Stimulated activated effector memory CD8-positive, alpha-beta T cell treated with anti-CD3 and anti-CD28 coated beads, Interleukin-12 subunit alpha, Interleukin-12 subunit beta, amount 100 ng/mL, for 72 hours (primary cell): ENCODE data around the gene ATP13A1.

ENCODE experiments used
- ATAC-seq: fragments of 150-1000 bp; cut with Tn5 transposase; 2 replicates; pipeline ENCODE4 v1.10.0; 2021
- DNase-seq, 2 donors: peaks; one replicate each; pipeline ENCODE4 v3.0.0; 2021 to 2022; ENCODE audit warnings: low spot score in 2 of 2
- H3K27ac Mint-ChIP-seq: one replicate; pipeline ENCODE4 v1.8.0; 2022; ENCODE audit warnings: mild to moderate bottlenecking, mixed read lengths
- H3K36me3 Mint-ChIP-seq: one replicate; pipeline ENCODE4 v1.8.0; 2022; ENCODE audit warnings: mild to moderate bottlenecking, mixed read lengths
- H3K4me1 Mint-ChIP-seq: one replicate; pipeline ENCODE4 v1.8.0; 2022; ENCODE audit warnings: mixed read lengths
- H3K4me3 Mint-ChIP-seq: one replicate; pipeline ENCODE4 v1.8.0; 2022; ENCODE audit warnings: mild to moderate bottlenecking, mixed read lengths
- H3K9me3 Mint-ChIP-seq: one replicate; pipeline ENCODE4 v1.8.0; 2022; ENCODE audit warnings: mixed read lengths

ATP13A1 gene

GRCh38 chr19:19637523-19638251, 25.8 kb downstream of the ATP13A1 start:
- peaks cover 97% of the 10 kb centered on the region for H3K36me3 Mint-ChIP-seq
- H3K9me3 Mint-ChIP-seq, result no peaks in the 10 kb centered on the region
- peaks cover 37% of the 10 kb centered on the region for H3K4me1 Mint-ChIP-seq

GRCh38 chr19:19637186-19637522, 26.3 kb downstream of the ATP13A1 start:
- peaks cover 32% of the 10 kb centered on the region for H3K4me1 Mint-ChIP-seq
- no peak for ATAC-seq
- H3K9me3 Mint-ChIP-seq, result no peaks in the 10 kb centered on the region
- no peak for DNase-seq
- H3K4me3 Mint-ChIP-seq, result no peak overlapping the region
- no peak overlapping the region for H3K27ac Mint-ChIP-seq
- peaks cover 97% of the 10 kb centered on the region for H3K36me3 Mint-ChIP-seq

More at GRCh38 chr19:19637523-19638251, 25.8 kb downstream of the ATP13A1 start:
- H3K4me3 Mint-ChIP-seq, result no peak overlapping the region
- ATAC-seq, result no peak
- no peak for DNase-seq
- no peak overlapping the region for H3K27ac Mint-ChIP-seq

GRCh38 chr19:19636573-19637185, 26.8 kb downstream of the ATP13A1 start:
- DNase-seq (no peak), ATAC-seq (no peak)
- Mint-ChIP-seq H3K4me3 (no peak overlapping the region), H3K4me1 (peaks cover 27% of the 10 kb centered on the region), H3K36me3 (peaks cover 97% of the 10 kb centered on the region), H3K27ac (no peak overlapping the region), H3K9me3 (no peaks in the 10 kb centered on the region)

- ATAC-seq, result no peak
- Mint-ChIP-seq H3K36me3 (peaks cover 97% of the 10 kb centered on the region), H3K9me3 (no peaks in the 10 kb centered on the region), H3K4me1 (peaks cover 25% of the 10 kb centered on the region), H3K27ac (peak overlapping the region; percentile 87), H3K4me3 (no peak overlapping the region)
- no peak for DNase-seq
Observed at GRCh38 chr19:19635313-19635702, 28.2 kb downstream of the ATP13A1 start.

- Mint-ChIP-seq H3K27ac (peak overlapping the region; percentile 87), H3K4me1 (peaks cover 19% of the 10 kb centered on the region), H3K36me3 (peaks cover 97% of the 10 kb centered on the region), H3K9me3 (no peaks in the 10 kb centered on the region), H3K4me3 (no peak overlapping the region)
- DNase-seq, result no peak
- ATAC-seq, result no peak
Observed at GRCh38 chr19:19634516-19635312, 28.8 kb downstream of the ATP13A1 start.

DNA sequence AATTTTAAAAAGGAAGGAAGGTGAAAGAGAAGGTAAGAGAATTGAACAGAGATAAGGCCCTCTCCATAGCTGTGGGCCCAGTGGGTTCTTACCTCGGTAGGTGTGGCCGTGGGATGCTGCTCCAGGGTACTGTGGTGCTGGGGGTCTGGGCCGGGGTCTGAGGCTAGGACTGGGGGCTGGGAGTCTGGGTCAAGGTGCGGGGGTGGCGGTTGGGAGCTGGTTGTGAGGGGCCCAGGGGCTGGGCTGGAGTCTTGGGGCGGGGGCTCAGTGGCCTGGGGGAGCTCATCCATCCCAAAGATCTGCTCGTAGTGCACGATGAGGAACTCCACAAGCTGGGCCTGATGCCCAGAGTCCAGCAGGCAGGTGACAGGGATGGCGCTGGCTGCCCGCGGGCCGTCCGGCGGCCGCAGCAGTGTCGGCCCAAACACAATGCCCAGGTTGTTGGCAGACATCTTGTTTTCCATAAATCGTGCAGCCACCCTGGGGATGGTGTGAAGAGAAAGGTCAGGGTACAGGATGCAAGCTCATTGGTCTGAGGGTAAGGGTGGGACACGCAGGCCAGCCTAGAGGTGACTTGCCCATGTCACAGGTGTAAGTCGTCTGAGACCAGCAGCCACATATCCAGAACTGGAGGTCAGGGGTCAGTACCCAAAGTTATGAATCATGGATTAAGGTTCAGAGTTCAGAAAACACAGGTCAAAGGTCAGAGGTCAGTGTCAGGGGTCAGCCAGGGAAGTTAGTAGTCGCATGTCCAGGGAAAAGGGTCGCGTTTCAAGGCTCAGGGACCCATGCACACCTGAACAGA, 29.6 kb downstream of the ATP13A1 start:
- ATAC-seq (no peak), DNase-seq (no peak)
- Mint-ChIP-seq H3K9me3 (no peaks in the 10 kb centered on the region), H3K36me3 (peaks cover 97% of the 10 kb centered on the region), H3K27ac (peak overlapping the region; percentile 87), H3K4me1 (peaks cover 21% of the 10 kb centered on the region), H3K4me3 (no peak overlapping the region)

GRCh38 chr19:19632661-19633060, 30.8 kb downstream of the ATP13A1 start:
- DNase-seq (no peak), ATAC-seq (no peak)
- no peaks in the 10 kb centered on the region for H3K9me3 Mint-ChIP-seq
- no peak overlapping the region for H3K4me3 Mint-ChIP-seq
- H3K27ac Mint-ChIP-seq, result peak overlapping the region; percentile 87
- H3K4me1 Mint-ChIP-seq, result peaks cover 27% of the 10 kb centered on the region
- H3K36me3 Mint-ChIP-seq, result peaks cover 99% of the 10 kb centered on the region

- DNase-seq (no peak), ATAC-seq (no peak)
- H3K9me3 Mint-ChIP-seq, result no peaks in the 10 kb centered on the region
- no peak overlapping the region for H3K27ac Mint-ChIP-seq
- peaks cover 40% of the 10 kb centered on the region for H3K4me1 Mint-ChIP-seq
- no peak overlapping the region for H3K4me3 Mint-ChIP-seq
- H3K36me3 Mint-ChIP-seq, result peaks cover 99% of the 10 kb centered on the region
Observed at GRCh38 chr19:19631346-19631745, 32.1 kb downstream of the ATP13A1 start.

DNA sequence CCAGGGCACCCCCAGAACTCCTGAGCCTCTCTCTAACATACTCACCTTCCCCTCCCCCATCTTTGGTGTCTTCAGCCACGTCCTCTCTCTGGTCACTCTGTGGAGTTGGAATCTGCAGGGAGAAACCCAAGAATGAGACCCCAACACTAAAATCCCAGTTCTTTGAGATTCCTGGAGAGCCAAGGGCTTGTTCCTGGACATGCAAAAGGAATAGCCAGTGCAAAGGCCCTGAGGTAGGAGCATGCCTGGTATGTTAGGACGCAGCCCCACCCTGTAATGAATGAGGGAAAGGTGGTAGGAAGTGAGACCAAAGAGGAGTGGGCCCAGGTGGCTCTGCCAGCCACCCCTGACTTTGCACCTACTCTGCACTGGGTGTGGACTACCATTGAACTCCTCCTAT, 33.0 kb downstream of the ATP13A1 start:
- Mint-ChIP-seq H3K4me1 (peaks cover 41% of the 10 kb centered on the region), H3K36me3 (peaks cover 99% of the 10 kb centered on the region), H3K9me3 (no peaks in the 10 kb centered on the region), H3K4me3 (no peak overlapping the region), H3K27ac (no peak overlapping the region)
- DNase-seq (no peak), ATAC-seq (no peak)

DNA sequence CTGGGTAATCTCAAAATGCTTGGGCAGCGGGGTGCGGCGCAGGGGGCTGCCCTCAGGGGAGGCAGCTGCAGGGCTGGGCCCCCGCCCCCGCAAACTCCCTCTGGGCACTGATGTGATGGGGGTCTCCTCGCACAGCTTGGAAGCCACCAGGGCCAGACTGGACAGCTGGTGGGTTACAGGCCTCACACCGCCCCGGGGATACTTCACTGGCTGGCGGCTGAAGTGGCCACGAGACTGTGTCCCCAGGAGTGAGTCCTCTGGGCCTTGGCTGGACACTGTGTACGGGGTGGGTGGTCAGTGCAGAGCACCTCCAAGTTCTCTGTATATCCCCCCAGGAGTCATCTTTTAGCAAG, 33.4 kb downstream of the ATP13A1 start:
- H3K27ac Mint-ChIP-seq, result no peak overlapping the region
- ATAC-seq, result no peak
- H3K9me3 Mint-ChIP-seq, result no peaks in the 10 kb centered on the region
- H3K4me1 Mint-ChIP-seq, result peaks cover 40% of the 10 kb centered on the region
- peaks cover 99% of the 10 kb centered on the region for H3K36me3 Mint-ChIP-seq
- DNase-seq, result no peak
- H3K4me3 Mint-ChIP-seq, result no peak overlapping the region

DNA sequence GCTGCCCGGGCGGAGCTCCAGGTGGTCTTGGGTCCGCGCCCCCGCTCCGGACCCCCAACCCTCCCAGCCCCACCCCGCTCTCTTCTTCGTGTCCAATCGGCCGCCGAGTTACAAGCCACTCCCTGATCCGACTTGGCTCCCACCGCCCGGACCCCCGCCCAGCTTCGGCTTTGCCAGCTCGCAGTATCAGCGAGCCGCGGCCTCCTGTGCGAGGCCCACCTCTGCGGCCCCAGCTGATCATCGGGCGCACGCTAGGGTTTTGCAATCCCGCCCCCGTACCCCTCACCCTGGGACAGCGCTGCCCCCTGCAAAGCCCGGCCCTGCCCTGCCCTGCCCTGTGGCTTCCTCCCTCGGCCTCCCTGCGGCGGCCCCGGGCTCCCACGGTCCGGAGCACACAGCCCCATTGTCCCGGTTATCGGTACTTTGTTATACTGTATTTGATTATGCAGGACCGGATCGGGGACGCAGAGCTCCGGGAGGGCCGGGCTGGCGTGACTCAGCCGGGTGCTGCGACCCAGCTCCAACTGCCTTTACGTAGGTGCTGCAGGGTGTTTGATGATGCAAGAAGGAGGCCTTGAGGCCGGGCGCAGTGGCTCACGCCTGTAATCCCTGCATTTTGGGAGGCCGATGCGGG, 34.9 kb downstream of the ATP13A1 start:
- Mint-ChIP-seq H3K27ac (peak overlapping the region; percentile 92), H3K36me3 (peaks cover 99% of the 10 kb centered on the region), H3K4me1 (peaks cover 37% of the 10 kb centered on the region), H3K4me3 (peak overlapping the region; percentile 89), H3K9me3 (no peaks in the 10 kb centered on the region)
- peak in 1 of 2 donors; percentile 48 for DNase-seq
- ATAC-seq, result peak; percentile 82

GRCh38 chr19:19627621-19628500, 35.6 kb downstream of the ATP13A1 start, which contains the start of gene LPAR2:
Gene LPAR2 (minus strand): TSS chr19:19628220. CDS start chr19:19627275, 945 bp downstream.
- H3K9me3 Mint-ChIP-seq, result no peaks in the 10 kb centered on the region
- H3K36me3 Mint-ChIP-seq, result peaks cover 99% of the 10 kb centered on the region
- H3K4me3 Mint-ChIP-seq, result peak within 1 kb of the TSS; percentile 89
- peaks cover 33% of the 10 kb centered on the region for H3K4me1 Mint-ChIP-seq
- H3K27ac Mint-ChIP-seq, result peak within 1 kb of the TSS; percentile 92
- peak; percentile 75 for ATAC-seq
- peak; percentile 65 to 83 for DNase-seq

DNA sequence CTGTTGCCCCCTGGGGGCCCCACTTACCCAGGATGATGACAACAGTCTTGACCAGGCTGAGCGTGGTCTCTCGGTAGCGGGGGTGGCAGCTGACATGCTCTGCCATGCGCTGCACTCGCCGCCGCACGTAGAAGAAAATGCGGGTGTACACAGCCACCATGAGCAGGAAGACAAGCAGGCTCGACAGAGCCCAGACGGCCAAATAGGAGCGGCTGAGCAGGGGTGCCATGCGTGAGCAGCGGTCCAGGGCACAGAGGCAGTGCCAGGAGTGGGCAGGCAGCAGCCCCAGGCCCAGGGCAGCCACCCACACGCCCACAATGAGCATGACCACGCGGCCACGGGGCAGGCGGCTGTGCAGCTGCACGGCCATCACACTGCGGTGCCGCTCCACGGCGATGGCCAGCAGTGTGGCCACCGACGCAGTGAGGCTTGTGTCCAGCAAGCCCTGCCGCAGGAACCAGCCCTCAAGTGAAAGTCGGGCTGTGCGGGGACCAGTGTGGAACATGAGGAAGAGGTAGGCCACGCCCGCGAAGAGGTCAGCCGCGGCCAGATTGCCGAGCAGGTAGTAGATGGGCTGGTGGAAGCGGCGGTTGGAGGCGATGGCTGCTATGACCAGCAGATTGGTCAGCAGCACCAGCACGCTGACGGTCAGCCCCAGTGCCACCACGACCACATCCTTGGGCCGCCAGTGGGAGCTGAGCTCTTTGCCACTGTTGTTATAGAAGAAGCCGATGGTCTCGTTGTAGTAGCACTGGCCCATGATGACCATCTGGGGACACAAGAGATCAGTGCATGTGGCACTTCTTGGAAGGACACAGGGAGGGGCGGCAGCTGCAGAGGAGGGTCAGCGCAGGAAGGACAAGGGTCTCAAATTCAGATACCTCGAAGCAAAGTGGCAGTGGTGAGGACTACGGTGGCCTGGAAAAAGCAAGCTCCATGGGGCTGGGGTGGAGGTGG, 36.7 kb downstream of the ATP13A1 start:
- H3K9me3 Mint-ChIP-seq, result no peaks in the 10 kb centered on the region
- no peak for ATAC-seq
- DNase-seq, result no peak
- peak overlapping the region; percentile 89 for H3K4me3 Mint-ChIP-seq
- peak overlapping the region; percentile 92 for H3K27ac Mint-ChIP-seq
- peaks cover 99% of the 10 kb centered on the region for H3K36me3 Mint-ChIP-seq
- peaks cover 33% of the 10 kb centered on the region for H3K4me1 Mint-ChIP-seq
